GM12878 (cell line): ENCODE results near the gene SCAF8. TPM values are rescaled to one million over a fixed set of nuclear protein-coding genes. Genes with fewer than 3 reads are reported as not detected.

ENCODE experiments used
- ATF2 ChIP-seq: IDR thresholded peaks from 2 replicates; pipeline ENCODE4 v1.6.1; 2012; ENCODE audit warnings: low read length, inconsistent platforms
- BMI1 ChIP-seq: fragments of 450-650 bp; IDR thresholded peaks from 2 replicates; pipeline ENCODE4 v1.6.1; 2016; ENCODE audit warnings: mild to moderate bottlenecking, moderate library complexity, borderline replicate concordance
- BRCA1 ChIP-seq: IDR thresholded peaks from 2 replicates; pipeline ENCODE4 v1.6.1; 2011; ENCODE audit warnings: low read depth, low read length, improper control_type of control experiment
- CEBPZ ChIP-seq: fragments of 150-350 bp; IDR thresholded peaks from 2 replicates; pipeline ENCODE4 v1.6.1; 2016; ENCODE audit warnings: low read depth, low read length
- DPF2 ChIP-seq: fragments of 450-650 bp; IDR thresholded peaks from 2 replicates; pipeline ENCODE4 v1.6.1; 2017; ENCODE audit warnings: mild to moderate bottlenecking
- ETV6 ChIP-seq, 2 experiments: fragments of 450-650 bp in 1 of 2; IDR thresholded peaks in 1 of 2; conservative IDR thresholded peaks in 1 of 2; 2 replicates each; pipeline ENCODE4 v1.6.1; 2014; ENCODE audit warnings: antibody characterized with exemption in 1 of 2, borderline replicate concordance in 1 of 2, low read depth in 1 of 2, mild to moderate bottlenecking in 1 of 2, moderate library complexity in 1 of 2
- FOXM1 ChIP-seq: IDR thresholded peaks from 2 replicates; pipeline ENCODE4 v1.6.1; 2012; ENCODE audit warnings: low read depth, mild to moderate bottlenecking, inconsistent platforms, low read length, moderate library complexity
- HDAC2 ChIP-seq: fragments of 200-600 bp; sonication (generic); IDR thresholded peaks from 2 replicates; pipeline ENCODE4 v1.6.1; 2017
- IRF4 ChIP-seq: IDR thresholded peaks from 2 replicates; pipeline ENCODE4 v1.6.1; 2011; ENCODE audit warnings: low read depth, low read length
- KAT2A ChIP-seq: conservative IDR thresholded peaks from 2 replicates; pipeline ENCODE4 v1.6.1; 2011; ENCODE audit warnings: low read depth, low read length; ENCODE audit not compliant: control insufficient read depth
- MEF2A ChIP-seq: IDR thresholded peaks from 2 replicates; pipeline ENCODE4 v1.6.1; 2011; ENCODE audit warnings: low read depth, mild to moderate bottlenecking, low read length, moderate library complexity; ENCODE audit not compliant: insufficient read depth
- POLR2A ChIP-seq: IDR thresholded peaks from 2 replicates; pipeline ENCODE4 v1.6.1; 2011; ENCODE audit warnings: low read depth, mild to moderate bottlenecking, low read length
- RELB ChIP-seq: fragments of 450-650 bp; IDR thresholded peaks from 2 replicates; pipeline ENCODE4 v1.6.1; 2017; ENCODE audit warnings: low read depth, mild to moderate bottlenecking, moderate library complexity
- SIX5 ChIP-seq: IDR thresholded peaks from 2 replicates; pipeline ENCODE4 v1.6.1; 2011; ENCODE audit warnings: mild to moderate bottlenecking, low read depth, low read length, moderate library complexity; ENCODE audit not compliant: severe bottlenecking
- SPI1 ChIP-seq: IDR thresholded peaks from 2 replicates; pipeline ENCODE4 v1.6.1; 2011; ENCODE audit warnings: low read depth, mild to moderate bottlenecking, low read length, moderate library complexity, borderline replicate concordance; ENCODE audit not compliant: insufficient read depth
- SUZ12 ChIP-seq: fragments of 200-600 bp; sonication (generic); IDR thresholded peaks from one replicate; pipeline ENCODE4 v1.6.1; 2018; ENCODE audit warnings: antibody characterized with exemption, mild to moderate bottlenecking; ENCODE audit not compliant: unreplicated experiment
- TBL1XR1 ChIP-seq: IDR thresholded peaks from 2 replicates; pipeline ENCODE4 v1.6.1; 2012; ENCODE audit warnings: low read depth, low read length, improper control_type of control experiment
- ZNF207 ChIP-seq: fragments of 450-650 bp; IDR thresholded peaks from 2 replicates; pipeline ENCODE4 v1.6.1; 2014; ENCODE audit warnings: antibody characterized with exemption, mild to moderate bottlenecking, borderline replicate concordance
- ZSCAN29 ChIP-seq: fragments of 450-650 bp; IDR thresholded peaks from 2 replicates; pipeline ENCODE4 v1.6.1; 2017; ENCODE audit warnings: mild to moderate bottlenecking, moderate library complexity
- polyA plus RNA-seq, 11 experiments: library from polyadenylated mRNA; depleted of rRNA in 4 of 11; unstranded in 6 of 11; stranded (reverse) in 5 of 11; fragments of >200 nt; fragmentation: Nextera tagmentation in 4 of 11; fragmentation: Illumina TruSeq in 1 of 11; extraction: Ambion mirVana in 4 of 11; extraction: Trizol in 1 of 11; gene quantifications; 1 replicate in 1 of 11; 2 replicates in 10 of 11; pipeline versions ENCODE4 v1.2.1 to v1.2.3, GENCODE V29; 2011 to 2016; ENCODE audit warnings: inconsistent platforms in 2 of 11, missing spikeins in 2 of 11, low read depth in 1 of 11
- total RNA-seq, 4 experiments: library from RNA; depleted of rRNA in 3 of 4; stranded (reverse); fragments of >200 nt in 3 of 4; fragmentation: Illumina TruSeq in 1 of 4; extraction: Trizol in 1 of 4; gene quantifications; 2 replicates each; pipeline versions ENCODE4 v1.2.1 to v1.2.3, GENCODE V29; 2013 to 2021
- TF ChIP-seq, protein P1 (sequence below), 3 experiments: IDR thresholded peaks in 2 of 3; conservative IDR thresholded peaks in 1 of 3; 2 replicates each; pipeline ENCODE4 v1.5.1; 2011; ENCODE audit warnings: low read depth in 3 of 3, low read length in 3 of 3, mild to moderate bottlenecking in 3 of 3, control low read depth in 2 of 3, moderate library complexity in 2 of 3, inconsistent platforms in 1 of 3, mixed read lengths in 1 of 3; ENCODE audit not compliant: control insufficient read depth in 2 of 3, insufficient read depth in 1 of 3; ENCODE audit errors: extremely low read depth in 1 of 3
- TF ChIP-seq, protein P2 (sequence below): IDR thresholded peaks from 2 replicates; pipeline ENCODE4 v1.6.1; 2011; ENCODE audit warnings: low read depth, low read length, improper control_type of control experiment, borderline replicate concordance

Gene SCAF8
- total and polyA plus RNA-seq, 10 of the 15 experiments (the other 5 are each of a cell fraction or from before 2014, with no cell fraction given), result 8.1 to 28.8 (median 15.9) TPM

GRCh38 chr6:154733183-154733625, at the start of gene SCAF8 (continued):
- TF ChIP-seq ZSCAN29, result peak; percentile 81
- no peak for TF ChIP-seq SIX5
- TF ChIP-seq RELB, result no peak
- no peak for TF ChIP-seq FOXM1
- no peak for TF ChIP-seq ATF2
- peak; percentile 80 for TF ChIP-seq DPF2
- no peak for TF ChIP-seq IRF4
- no peak for TF ChIP-seq KAT2A
- TF ChIP-seq SUZ12, result no peak
- no peak for TF ChIP-seq ETV6 (conservative IDR thresholded peaks at IDR 0.05 in 1 of 2, IDR thresholded peaks at IDR 0.05 in 1 of 2; ENCODE audit: borderline replicate concordance in 1 of 2, low read depth in 1 of 2)
- TF ChIP-seq BMI1, result no peak
- TF ChIP-seq, protein P1, sequence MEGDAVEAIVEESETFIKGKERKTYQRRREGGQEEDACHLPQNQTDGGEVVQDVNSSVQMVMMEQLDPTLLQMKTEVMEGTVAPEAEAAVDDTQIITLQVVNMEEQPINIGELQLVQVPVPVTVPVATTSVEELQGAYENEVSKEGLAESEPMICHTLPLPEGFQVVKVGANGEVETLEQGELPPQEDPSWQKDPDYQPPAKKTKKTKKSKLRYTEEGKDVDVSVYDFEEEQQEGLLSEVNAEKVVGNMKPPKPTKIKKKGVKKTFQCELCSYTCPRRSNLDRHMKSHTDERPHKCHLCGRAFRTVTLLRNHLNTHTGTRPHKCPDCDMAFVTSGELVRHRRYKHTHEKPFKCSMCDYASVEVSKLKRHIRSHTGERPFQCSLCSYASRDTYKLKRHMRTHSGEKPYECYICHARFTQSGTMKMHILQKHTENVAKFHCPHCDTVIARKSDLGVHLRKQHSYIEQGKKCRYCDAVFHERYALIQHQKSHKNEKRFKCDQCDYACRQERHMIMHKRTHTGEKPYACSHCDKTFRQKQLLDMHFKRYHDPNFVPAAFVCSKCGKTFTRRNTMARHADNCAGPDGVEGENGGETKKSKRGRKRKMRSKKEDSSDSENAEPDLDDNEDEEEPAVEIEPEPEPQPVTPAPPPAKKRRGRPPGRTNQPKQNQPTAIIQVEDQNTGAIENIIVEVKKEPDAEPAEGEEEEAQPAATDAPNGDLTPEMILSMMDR (IDR thresholded peaks at IDR 0.05 in 2 of 3, conservative IDR thresholded peaks at IDR 0.05 in 1 of 3; ENCODE audit: control insufficient read depth in 2 of 3, extremely low read depth in 1 of 3, insufficient read depth in 1 of 3, low read depth in 3 of 3, low read length in 3 of 3), result peak; percentile 73 to 91 (median 73); a peak in 5 of 6 replicates
- TF ChIP-seq CEBPZ, result no peak
- TF ChIP-seq, protein P2, sequence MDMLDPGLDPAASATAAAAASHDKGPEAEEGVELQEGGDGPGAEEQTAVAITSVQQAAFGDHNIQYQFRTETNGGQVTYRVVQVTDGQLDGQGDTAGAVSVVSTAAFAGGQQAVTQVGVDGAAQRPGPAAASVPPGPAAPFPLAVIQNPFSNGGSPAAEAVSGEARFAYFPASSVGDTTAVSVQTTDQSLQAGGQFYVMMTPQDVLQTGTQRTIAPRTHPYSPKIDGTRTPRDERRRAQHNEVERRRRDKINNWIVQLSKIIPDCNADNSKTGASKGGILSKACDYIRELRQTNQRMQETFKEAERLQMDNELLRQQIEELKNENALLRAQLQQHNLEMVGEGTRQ, result no peak
- TF ChIP-seq POLR2A, result peak; percentile 93
- peak; percentile 46; the same call in 1 of the 2 replicates for TF ChIP-seq TBL1XR1
- TF ChIP-seq BRCA1, result no peak
- no peak for TF ChIP-seq HDAC2
- peak; percentile 28; the same call in 1 of the 2 replicates for TF ChIP-seq SPI1
- peak; percentile 83 for TF ChIP-seq ZNF207
- 0 out of 2 replicates have a peak, but pooled peaks have one; percentile 34 for TF ChIP-seq MEF2A
